ENCODE results near the gene ZFP57. TPM values are rescaled to one million over a fixed set of nuclear protein-coding genes. Genes with fewer than 3 reads are reported as not detected.

ZFP57 gene
- total RNA-seq, 2 experiments from 2014 or later: not detected

- no TSS peak for BruUV-seq (replicated peaks)
- peaks cover 7% of the 10 kb centered on the region for H3K4me1 ChIP-seq (ENCODE audit: insufficient read depth, low read length, poor library complexity, severe bottlenecking)
- H4K20me1 ChIP-seq (ENCODE audit: insufficient read depth, low read length): no peaks in the 10 kb centered on the region
- POLR2A ChIA-PET: no interaction called here
- no peaks in the 10 kb centered on the region for H3K9me2 ChIP-seq (ENCODE audit: insufficient read depth, low read length)
- H3K27ac ChIP-seq (ENCODE audit: low read depth, low read length, poor library complexity, severe bottlenecking): no peak within 1 kb of the TSS
- no peaks in the 10 kb centered on the region for H3K9me3 ChIP-seq (ENCODE audit: low read length)
- H3K4me3 ChIP-seq (ENCODE audit: low read depth, low read length, poor library complexity, severe bottlenecking): peak within 1 kb of the TSS; percentile 99
- H3K4me2 ChIP-seq (ENCODE audit: low read length): peak within 1 kb of the TSS; percentile 91
- intact Hi-C loops (cut with micrococcal nuclease; ENCODE audit: unreplicated experiment): no loop called here
- H3K36me3 ChIP-seq (ENCODE audit: insufficient read depth, low read length): peaks cover 9% of the 10 kb centered on the region; the same call in 1 of the 2 replicates
- DNase-seq (ENCODE audit: low spot score): peak; percentile 86
- TF ChIP-seq EZH2phosphoT487 (IDR thresholded peaks at IDR 0.05; ENCODE audit: borderline replicate concordance, low read depth, low read length) (no peak), CTCF (conservative IDR thresholded peaks at IDR 0.05; ENCODE audit: low read length) (0 out of 2 replicates have a peak, but pooled peaks have one; percentile 55)
- peak within 1 kb of the TSS; percentile 99 for H2AFZ ChIP-seq (ENCODE audit: low read length)
- CTCF ChIA-PET (ENCODE audit: unreplicated experiment): no interaction called here
- H3K79me2 ChIP-seq (ENCODE audit: insufficient read depth, low read depth, low read length): no peaks in the 10 kb centered on the region
Measured at GRCh38 chr6:29723262-29723665, 42.3 kb upstream of the ZFP57 start, which contains the start of gene HLA-F. HLA-F (plus strand) TSS chr6:29723434; CDS start chr6:29723464, 30 bp downstream.

- DNase-seq (ENCODE audit: low spot score): peak; percentile 40
- no peaks in the 10 kb centered on the region for H3K9me2 ChIP-seq (ENCODE audit: insufficient read depth, low read length)
- peaks cover 7% of the 10 kb centered on the region for H3K4me1 ChIP-seq (ENCODE audit: insufficient read depth, low read length, poor library complexity, severe bottlenecking)
- H3K9me3 ChIP-seq (ENCODE audit: low read length): no peaks in the 10 kb centered on the region
- no peak overlapping the region for H2AFZ ChIP-seq (ENCODE audit: low read length)
- no peak overlapping the region for H3K27ac ChIP-seq (ENCODE audit: low read depth, low read length, poor library complexity, severe bottlenecking)
- H4K20me1 ChIP-seq (ENCODE audit: insufficient read depth, low read length): no peaks in the 10 kb centered on the region
- intact Hi-C loops (cut with micrococcal nuclease; ENCODE audit: unreplicated experiment): no loop called here
- H3K79me2 ChIP-seq (ENCODE audit: insufficient read depth, low read depth, low read length): no peaks in the 10 kb centered on the region
- H3K4me3 ChIP-seq (ENCODE audit: low read depth, low read length, poor library complexity, severe bottlenecking): no peak overlapping the region
- POLR2A ChIA-PET: no interaction called here
- peaks cover 6% of the 10 kb centered on the region; the same call in 1 of the 2 replicates for H3K36me3 ChIP-seq (ENCODE audit: insufficient read depth, low read length)
- H3K4me2 ChIP-seq (ENCODE audit: low read length): no peak overlapping the region
- BruUV-seq (replicated peaks): no TSS peak
- CTCF ChIA-PET (ENCODE audit: unreplicated experiment): no interaction called here
- peak; percentile 71 for TF ChIP-seq CTCF (conservative IDR thresholded peaks at IDR 0.05; ENCODE audit: low read length)
- no peak for TF ChIP-seq EZH2phosphoT487 (IDR thresholded peaks at IDR 0.05; ENCODE audit: borderline replicate concordance, low read depth, low read length)
Measured at GRCh38 chr6:29720863-29721262, 39.9 kb upstream of the ZFP57 start.

- Histone ChIP-seq H2AFZ (ENCODE audit: low read length) (no peak overlapping the region), H3K9me2 (ENCODE audit: insufficient read depth, low read length) (no peaks in the 10 kb centered on the region), H3K4me3 (ENCODE audit: low read depth, low read length, poor library complexity, severe bottlenecking) (no peak overlapping the region), H4K20me1 (ENCODE audit: insufficient read depth, low read length) (no peaks in the 10 kb centered on the region), H3K4me1 (ENCODE audit: insufficient read depth, low read length, poor library complexity, severe bottlenecking) (peaks cover 13% of the 10 kb centered on the region), H3K36me3 (ENCODE audit: insufficient read depth, low read length) (no peaks in the 10 kb centered on the region), H3K79me2 (ENCODE audit: insufficient read depth, low read depth, low read length) (no peaks in the 10 kb centered on the region), H3K9me3 (ENCODE audit: low read length) (no peaks in the 10 kb centered on the region), H3K27ac (ENCODE audit: low read depth, low read length, poor library complexity, severe bottlenecking) (no peak overlapping the region), H3K4me2 (ENCODE audit: low read length) (no peak overlapping the region)
- TF ChIP-seq EZH2phosphoT487 (IDR thresholded peaks at IDR 0.05; ENCODE audit: borderline replicate concordance, low read depth, low read length): no peak
- no peak for TF ChIP-seq CTCF (conservative IDR thresholded peaks at IDR 0.05; ENCODE audit: low read length)
- ChIA-PET POLR2A (interaction anchor here (1.2 kb wide), 1 partner anchor 12 kb away, joined by 4 read pairs; no protein-coding TSS in a partner anchor), CTCF (ENCODE audit: unreplicated experiment) (no interaction called here)
- BruUV-seq (replicated peaks): no TSS peak
- DNase-seq (ENCODE audit: low spot score): no peak
- intact Hi-C loops (cut with micrococcal nuclease; ENCODE audit: unreplicated experiment): no loop called here
Measured at GRCh38 chr6:29710281-29710941, 29.5 kb upstream of the ZFP57 start.

Data from OCI-LY7 (cell line).